H9 (cell line): ENCODE results near the gene SLC13A1. TPM values are rescaled to one million over a fixed set of nuclear protein-coding genes. Genes with fewer than 3 reads are reported as not detected.

Source experiments
- DNase-seq: peaks from one replicate; pipeline ENCODE4 v3.0.0-alpha.2; 2017
- H2AFZ ChIP-seq: one replicate; pipeline ENCODE4 v1.6.1; 2013; ENCODE audit warnings: mild to moderate bottlenecking, low read length, control low read depth, moderate library complexity
- H2AK5ac ChIP-seq: 2 replicates; pipeline ENCODE4 v1.6.1; 2013; ENCODE audit warnings: low read length, control low read depth, mixed read lengths; ENCODE audit not compliant: insufficient read length
- H2BK120ac ChIP-seq: one replicate; pipeline ENCODE4 v1.6.1; 2013; ENCODE audit warnings: low read depth, mild to moderate bottlenecking, low read length, control low read depth, inconsistent platforms; ENCODE audit not compliant: poor library complexity, severe bottlenecking
- H2BK12ac ChIP-seq: 2 replicates; pipeline ENCODE4 v1.6.1; 2013; ENCODE audit warnings: low read length, control low read depth, mixed read lengths, low read depth; ENCODE audit not compliant: insufficient read length
- H2BK15ac ChIP-seq: 2 replicates; pipeline ENCODE4 v1.6.1; 2013; ENCODE audit warnings: low read depth, low read length, control low read depth
- H2BK20ac ChIP-seq: one replicate; pipeline ENCODE4 v1.6.1; 2013; ENCODE audit warnings: low read depth, mild to moderate bottlenecking, low read length, control low read depth, inconsistent platforms; ENCODE audit not compliant: poor library complexity, severe bottlenecking
- H2BK5ac ChIP-seq: 2 replicates; pipeline ENCODE4 v1.6.1; 2013; ENCODE audit warnings: low read length, control low read depth, mixed read lengths; ENCODE audit not compliant: insufficient read length
- H3K14ac ChIP-seq: 2 replicates; pipeline ENCODE4 v1.6.1; 2013; ENCODE audit warnings: low read length, control low read depth; ENCODE audit not compliant: insufficient read depth
- H3K18ac ChIP-seq: 2 replicates; pipeline ENCODE4 v1.6.1; 2013; ENCODE audit warnings: low read depth, mild to moderate bottlenecking, mixed read lengths, low read length, control low read depth; ENCODE audit not compliant: insufficient read length
- H3K23ac ChIP-seq: 2 replicates; pipeline ENCODE4 v1.6.1; 2013; ENCODE audit warnings: low read length, control low read depth, mixed read lengths, low read depth; ENCODE audit not compliant: insufficient read length
- H3K23me2 ChIP-seq: 2 replicates; pipeline ENCODE4 v1.6.1; 2013; ENCODE audit warnings: low read depth, mild to moderate bottlenecking, mixed read lengths, low read length, control low read depth; ENCODE audit not compliant: insufficient read length, poor library complexity, severe bottlenecking
- H3K27ac ChIP-seq: 2 replicates; pipeline ENCODE4 v1.5.1; 2013; ENCODE audit warnings: low read length, control low read depth, mixed read lengths, low read depth; ENCODE audit not compliant: insufficient read length
- H3K27me3 ChIP-seq: 2 replicates; pipeline ENCODE4 v1.6.1; 2013; ENCODE audit warnings: low read length, control low read depth, inconsistent platforms; ENCODE audit not compliant: insufficient read depth
- H3K4ac ChIP-seq: 2 replicates; pipeline ENCODE4 v1.6.1; 2013; ENCODE audit warnings: low read depth, mild to moderate bottlenecking, control low read depth, inconsistent platforms, low read length, moderate library complexity
- H3K4me1 ChIP-seq: 2 replicates; pipeline ENCODE4 v1.6.1; 2013; ENCODE audit warnings: low read length, control low read depth, inconsistent platforms; ENCODE audit not compliant: insufficient read depth
- H3K4me2 ChIP-seq: 2 replicates; pipeline ENCODE4 v1.6.1; 2013; ENCODE audit warnings: low read length, control low read depth, mixed read lengths; ENCODE audit not compliant: insufficient read length, insufficient read depth
- H3K56ac ChIP-seq: 2 replicates; pipeline ENCODE4 v1.6.1; 2013; ENCODE audit warnings: low read depth, mild to moderate bottlenecking, mixed read lengths, low read length, control low read depth; ENCODE audit not compliant: insufficient read length
- H3K79me1 ChIP-seq: 2 replicates; pipeline ENCODE4 v1.6.1; 2013; ENCODE audit warnings: low read depth, mild to moderate bottlenecking, moderate library complexity, low read length, control low read depth, inconsistent platforms; ENCODE audit not compliant: insufficient read depth, poor library complexity, severe bottlenecking
- H3K79me2 ChIP-seq: 2 replicates; pipeline ENCODE4 v1.6.1; 2013; ENCODE audit warnings: low read length, control low read depth, inconsistent platforms; ENCODE audit not compliant: insufficient read depth
- H3K9ac ChIP-seq: 2 replicates; pipeline ENCODE4 v1.6.1; 2013; ENCODE audit warnings: low read length, control low read depth, mixed read lengths; ENCODE audit not compliant: insufficient read length; ENCODE audit errors: extremely low read depth
- H3K9me3 ChIP-seq: one replicate; pipeline ENCODE4 v1.6.1; 2013; ENCODE audit warnings: low read depth, low read length, inconsistent platforms; ENCODE audit not compliant: control insufficient read depth
- H3T11ph ChIP-seq: one replicate; pipeline ENCODE4 v1.6.1; 2013; ENCODE audit warnings: mild to moderate bottlenecking, low read length, control low read depth, inconsistent platforms
- H4K20me1 ChIP-seq: one replicate; pipeline ENCODE4 v1.6.1; 2013; ENCODE audit not compliant: control insufficient read depth, insufficient read length, insufficient read depth
- H4K5ac ChIP-seq: 2 replicates; pipeline ENCODE4 v1.6.1; 2013; ENCODE audit warnings: low read depth, mild to moderate bottlenecking, mixed read lengths, low read length, control low read depth; ENCODE audit not compliant: insufficient read length
- H4K8ac ChIP-seq: replicated peaks from 2 replicates; pipeline ENCODE4 v1.6.1; 2013; ENCODE audit warnings: low read length, control low read depth, mixed read lengths, low read depth; ENCODE audit not compliant: insufficient read length
- H4K91ac ChIP-seq: 2 replicates; pipeline ENCODE4 v1.6.1; 2013; ENCODE audit warnings: low read depth, mild to moderate bottlenecking, moderate library complexity, mixed read lengths, low read length, control low read depth; ENCODE audit not compliant: insufficient read length
- H3K27ac Mint-ChIP-seq, 3 experiments: 2 replicates in 2 of 3; 3 replicates in 1 of 3; pipeline ENCODE4 v1.8.0; 2020 to 2021; ENCODE audit warnings: mixed read lengths in 3 of 3, mild to moderate bottlenecking in 1 of 3, moderate library complexity in 1 of 3
- H3K27me3 Mint-ChIP-seq: 2 replicates; pipeline ENCODE4 v1.8.0; 2021; ENCODE audit warnings: low read depth, mild to moderate bottlenecking, moderate library complexity, mixed read lengths
- H3K36me3 Mint-ChIP-seq, 3 experiments: 2 replicates in 2 of 3; 3 replicates in 1 of 3; pipeline ENCODE4 v1.8.0; 2020 to 2021; ENCODE audit warnings: low read depth in 3 of 3, mixed read lengths in 3 of 3; ENCODE audit not compliant: insufficient read depth in 1 of 3
- H3K4me1 Mint-ChIP-seq, 2 experiments: 2 replicates each; pipeline ENCODE4 v1.8.0; 2020; ENCODE audit warnings: mixed read lengths in 2 of 2
- H3K4me3 Mint-ChIP-seq, 2 experiments: 2 replicates in 1 of 2; 3 replicates in 1 of 2; pipeline ENCODE4 v1.8.0; 2020 to 2021; ENCODE audit warnings: mild to moderate bottlenecking in 2 of 2, mixed read lengths in 2 of 2, moderate library complexity in 1 of 2
- H3K9me3 Mint-ChIP-seq, 2 experiments: 2 replicates in 1 of 2; 3 replicates in 1 of 2; pipeline ENCODE4 v1.8.0; 2020; ENCODE audit warnings: mild to moderate bottlenecking in 2 of 2, mixed read lengths in 2 of 2, moderate library complexity in 1 of 2
- CTCF ChIP-seq: fragments of 200-600 bp; sonication (generic); conservative IDR thresholded peaks from 3 replicates; pipeline ENCODE4 v1.8.0; 2021; ENCODE audit warnings: antibody characterized with exemption, mild to moderate bottlenecking
- WGBS: extraction: QIAGEN DNeasy Blood & Tissue Kit; methylation state at CpG from one replicate; pipeline ENCODE4 v1.1.7; 2013; ENCODE audit warnings: missing lambda C conversion rate, low lambda C conversion rate, mixed read lengths; ENCODE audit not compliant: insufficient read length; ENCODE audit errors: extremely low coverage; 5-methylcytosine and 5-hydroxymethylcytosine counted together
- total RNA-seq: library from RNA; stranded (reverse); gene quantifications from 2 replicates; pipeline ENCODE4 v1.2.1, GENCODE V29; 2021

Gene SLC13A1
- total RNA-seq, 1 experiment from 2014 or later = not detected

GRCh38 chr7:123126691-123127090 is 73.1 kb downstream of the SLC13A1 start:
- Histone ChIP-seq H3K23ac (no peak overlapping the region), H2BK12ac (no peak overlapping the region), H3T11ph (no peak overlapping the region), H4K91ac (no peak overlapping the region), H2BK120ac (no peak overlapping the region), H3K14ac (no peak overlapping the region), H3K4me1 (no peaks in the 10 kb centered on the region), H4K8ac (no peak overlapping the region), H3K4ac (no peak overlapping the region), H2BK20ac (no peak overlapping the region), H2AFZ (no peak overlapping the region), H4K5ac (no peak overlapping the region), H3K4me2 (no peak overlapping the region), H3K79me2 (no peaks in the 10 kb centered on the region), H3K18ac (no peak overlapping the region), H2BK5ac (no peak overlapping the region), H3K9ac (no peak overlapping the region), H2AK5ac (no peak overlapping the region), H3K56ac (no peak overlapping the region), H4K20me1 (no peaks in the 10 kb centered on the region), H2BK15ac (no peak overlapping the region), H3K27ac (no peak overlapping the region), H3K27me3 (no peaks in the 10 kb centered on the region), H3K79me1 (no peaks in the 10 kb centered on the region), H3K23me2 (no peaks in the 10 kb centered on the region), H3K9me3 (no peaks in the 10 kb centered on the region)
- DNase-seq = no peak
- Mint-ChIP-seq H3K36me3 (no peaks in the 10 kb centered on the region), H3K4me3 (no peak overlapping the region), H3K9me3 (no peaks in the 10 kb centered on the region), H3K4me1 (no peaks in the 10 kb centered on the region), H3K27ac (no peak overlapping the region), H3K27me3 (no peaks in the 10 kb centered on the region)
- TF ChIP-seq CTCF = no peak
- WGBS = 100% methylated on average over 1 of the region's 2 CpGs
